WI38 (cell line): Measurements from ENCODE around the gene ZNF222.

ENCODE experiments used
- H3K4me3 ChIP-seq: 2 replicates; pipeline ENCODE4 v1.5.1; 2011; ENCODE audit warnings: low read depth, mild to moderate bottlenecking, control low read depth, low read length
- TF ChIP-seq, protein P1 (sequence below): IDR thresholded peaks from 2 replicates; pipeline ENCODE4 v1.5.1; 2012; ENCODE audit warnings: low read depth, mild to moderate bottlenecking, control low read depth, low read length

ZNF222 gene

GRCh38 chr19:44002212-44002565, 23.0 kb upstream of the ZNF222 start:
- TF ChIP-seq, protein P1, sequence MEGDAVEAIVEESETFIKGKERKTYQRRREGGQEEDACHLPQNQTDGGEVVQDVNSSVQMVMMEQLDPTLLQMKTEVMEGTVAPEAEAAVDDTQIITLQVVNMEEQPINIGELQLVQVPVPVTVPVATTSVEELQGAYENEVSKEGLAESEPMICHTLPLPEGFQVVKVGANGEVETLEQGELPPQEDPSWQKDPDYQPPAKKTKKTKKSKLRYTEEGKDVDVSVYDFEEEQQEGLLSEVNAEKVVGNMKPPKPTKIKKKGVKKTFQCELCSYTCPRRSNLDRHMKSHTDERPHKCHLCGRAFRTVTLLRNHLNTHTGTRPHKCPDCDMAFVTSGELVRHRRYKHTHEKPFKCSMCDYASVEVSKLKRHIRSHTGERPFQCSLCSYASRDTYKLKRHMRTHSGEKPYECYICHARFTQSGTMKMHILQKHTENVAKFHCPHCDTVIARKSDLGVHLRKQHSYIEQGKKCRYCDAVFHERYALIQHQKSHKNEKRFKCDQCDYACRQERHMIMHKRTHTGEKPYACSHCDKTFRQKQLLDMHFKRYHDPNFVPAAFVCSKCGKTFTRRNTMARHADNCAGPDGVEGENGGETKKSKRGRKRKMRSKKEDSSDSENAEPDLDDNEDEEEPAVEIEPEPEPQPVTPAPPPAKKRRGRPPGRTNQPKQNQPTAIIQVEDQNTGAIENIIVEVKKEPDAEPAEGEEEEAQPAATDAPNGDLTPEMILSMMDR = no peak
- H3K4me3 ChIP-seq = peak overlapping the region; percentile 93

DNA sequence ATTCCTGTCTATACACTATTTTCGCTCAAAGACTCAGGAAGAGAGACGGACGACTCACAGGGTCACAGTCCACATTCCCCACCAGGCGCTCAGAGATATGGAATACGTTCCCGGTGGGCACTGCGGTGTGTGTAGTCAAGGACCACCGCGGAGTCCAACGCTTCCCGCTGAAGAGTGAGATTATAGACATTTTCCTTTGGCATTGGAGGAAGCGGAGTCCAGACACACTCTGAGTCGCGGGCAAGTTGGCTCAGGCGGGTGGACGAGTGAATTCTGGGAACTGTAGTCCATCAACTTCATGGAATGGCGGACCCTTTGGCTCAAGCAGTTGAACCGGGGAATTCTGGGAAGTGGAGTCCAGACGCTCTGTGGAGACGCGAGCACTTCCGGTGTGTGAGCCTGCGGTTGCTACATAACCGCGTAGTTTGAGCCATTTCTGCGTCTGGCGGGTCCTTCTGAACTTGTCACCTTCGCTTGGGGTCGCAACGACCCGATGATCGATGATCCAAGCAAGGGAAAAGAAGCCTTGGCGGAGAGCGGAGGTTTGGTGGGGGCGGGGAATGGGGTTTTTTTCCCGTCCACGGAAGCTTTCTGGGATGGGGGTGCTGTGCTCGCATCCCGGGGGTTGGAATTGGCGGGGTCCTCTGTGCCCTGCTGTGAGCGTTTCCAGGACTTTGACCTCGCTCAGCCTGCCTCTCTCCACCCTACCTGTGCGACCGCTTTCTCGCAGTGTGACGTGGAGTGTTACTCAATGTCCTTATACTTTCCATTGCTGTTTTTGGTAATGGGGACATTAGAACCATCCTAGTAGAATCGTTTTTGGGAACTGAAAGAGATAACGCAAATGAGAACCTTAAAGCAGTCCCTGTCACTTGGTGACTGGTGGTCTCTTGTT, 22.4 kb upstream of the ZNF222 start, which contains the start of gene ZNF230:
Gene ZNF230 (plus strand): TSS at position 392 of the 895 bp plus-strand sequence. CDS start 4,122 bp downstream, outside the sequence.
- TF ChIP-seq, protein P1 = no peak
- H3K4me3 ChIP-seq = peak within 1 kb of the TSS; percentile 93

DNA sequence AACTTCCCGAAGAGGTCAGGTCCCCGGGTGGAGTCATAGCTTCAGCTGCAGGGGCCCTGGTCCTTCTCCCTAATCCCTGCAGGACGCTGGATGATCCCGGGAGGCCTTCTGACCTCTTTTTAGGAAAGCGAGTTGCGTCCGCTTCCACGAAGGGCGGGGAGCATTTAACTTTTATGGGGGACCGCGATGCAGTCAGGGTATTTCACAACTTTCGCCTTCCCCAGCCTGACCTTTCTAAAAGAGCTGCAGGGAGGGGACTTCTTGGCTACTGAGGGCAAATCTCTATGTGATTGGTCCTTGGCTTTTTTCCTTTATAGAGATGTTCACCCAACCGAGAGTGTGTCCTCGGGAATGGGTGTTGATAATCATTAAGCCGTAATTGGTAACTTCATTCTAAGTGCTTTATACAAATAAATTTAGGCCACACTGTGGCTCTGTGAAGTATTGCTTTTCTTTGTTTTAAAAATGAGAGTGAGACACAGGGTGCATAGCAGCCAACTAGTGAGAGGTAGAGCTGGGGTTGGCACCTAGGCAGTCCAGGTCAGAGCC, 21.6 kb upstream of the ZNF222 start:
- peak overlapping the region; percentile 93 for H3K4me3 ChIP-seq
- TF ChIP-seq, protein P1 = no peak

DNA sequence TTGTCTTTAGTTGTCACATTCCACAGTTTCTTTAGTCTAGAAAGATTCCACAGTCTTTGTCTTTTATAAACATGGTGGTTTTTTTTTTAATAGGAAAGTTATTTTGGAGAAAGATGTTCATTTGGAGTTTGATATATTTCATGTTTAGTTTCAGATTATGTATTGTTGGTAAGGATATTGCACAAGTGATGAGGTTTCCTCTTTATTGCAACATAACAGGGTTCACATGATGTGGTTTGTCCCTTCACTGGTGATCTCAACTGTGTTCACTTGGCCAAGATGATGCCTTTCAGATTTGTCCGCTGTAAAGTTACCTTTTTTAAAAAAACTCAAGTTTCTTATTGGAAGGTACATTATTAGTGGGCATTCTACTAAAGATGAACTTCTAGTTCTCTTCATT, 19.2 kb upstream of the ZNF222 start:
- no peak overlapping the region for H3K4me3 ChIP-seq
- TF ChIP-seq, protein P1 = no peak

DNA sequence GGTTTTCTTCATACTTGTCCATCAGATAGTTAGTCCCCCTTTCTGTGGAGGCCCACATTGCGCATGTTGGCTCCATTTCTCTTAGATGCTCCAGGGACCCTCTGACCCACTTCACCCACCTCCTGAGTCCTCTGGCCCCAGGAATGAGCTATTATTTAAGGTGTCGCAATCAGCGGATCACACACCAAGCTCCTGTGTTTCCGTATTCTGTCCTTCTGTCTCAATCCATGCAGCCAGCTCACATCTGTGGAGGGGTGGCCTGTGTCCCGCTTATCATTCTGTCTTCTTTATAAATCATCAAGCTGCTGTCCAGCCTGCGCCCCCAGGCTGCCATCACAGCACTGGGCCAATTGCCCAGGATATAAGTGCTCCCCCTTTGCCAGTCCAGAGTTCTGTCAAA, 17.7 kb upstream of the ZNF222 start:
- no peak overlapping the region for H3K4me3 ChIP-seq
- TF ChIP-seq, protein P1 = no peak

DNA sequence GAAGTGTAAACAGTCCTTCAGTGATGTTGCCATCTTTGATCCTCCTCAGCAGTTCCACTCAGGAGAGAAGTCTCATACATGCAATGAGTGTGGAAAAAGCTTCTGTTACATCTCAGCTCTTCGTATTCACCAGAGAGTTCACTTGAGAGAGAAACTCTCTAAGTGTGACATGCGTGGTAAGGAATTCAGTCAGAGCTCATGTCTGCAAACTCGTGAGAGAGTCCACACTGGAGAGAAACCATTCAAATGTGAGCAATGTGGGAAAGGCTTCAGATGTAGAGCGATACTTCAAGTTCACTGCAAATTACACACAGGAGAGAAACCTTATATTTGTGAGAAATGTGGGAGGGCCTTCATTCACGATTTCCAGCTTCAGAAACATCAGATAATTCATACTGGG, 14.7 kb upstream of the ZNF222 start:
- H3K4me3 ChIP-seq = no peak overlapping the region
- TF ChIP-seq, protein P1 = no peak

- no peak overlapping the region for H3K4me3 ChIP-seq
- TF ChIP-seq, protein P1 = no peak
Measured at GRCh38 chr19:44019498-44019897, 5.7 kb upstream of the ZNF222 start.
